H1 (cell line): ENCODE measurements around the gene INSIG1. TPM values are rescaled to one million over a fixed set of nuclear protein-coding genes. Genes with fewer than 3 reads are reported as not detected.

Source experiments
- CTCF ChIA-PET: fragments of 300-600 bp; sonication (Branson Sonifier 250); formaldehyde crosslinking; loops from one replicate; lab custom pipeline; 2021; ENCODE audit not compliant: partially characterized antibody; lab: Charles Lee
- POLR2A ChIA-PET: fragments of 300-600 bp; sonication (Branson Sonifier 250); formaldehyde crosslinking; loops from one replicate; lab custom pipeline; 2021; ENCODE audit warnings: inconsistent platforms; ENCODE audit not compliant: partially characterized antibody; lab: Charles Lee
- DNase-seq, 2 experiments: peaks; one replicate each; pipeline versions ENCODE4 v3.0.0 to v3.0.0-alpha.2; 2010 to 2022; ENCODE audit warnings: low spot score in 2 of 2, low read depth in 1 of 2, mixed read lengths in 1 of 2
- FAIRE-seq: peaks from 2 replicates; lab custom pipeline; 2011; peaks lifted over from hg19 to GRCh38; lab: Jason Lieb, UNC
- H2AFZ ChIP-seq: 2 replicates; pipeline ENCODE4 v1.8.1; 2012; ENCODE audit warnings: low read length, inconsistent platforms
- H2AK5ac ChIP-seq: 2 replicates; pipeline ENCODE4 v1.6.1; 2013; ENCODE audit warnings: low read depth, low read length
- H2BK120ac ChIP-seq: replicated peaks from 2 replicates; pipeline ENCODE3; 2013; ENCODE audit warnings: low read depth, low read length, inconsistent platforms
- H2BK12ac ChIP-seq: 2 replicates; pipeline ENCODE4 v1.6.1; 2013; ENCODE audit warnings: low read depth, low read length
- H2BK15ac ChIP-seq: 2 replicates; pipeline ENCODE4 v1.6.1; 2013; ENCODE audit warnings: low read length
- H2BK20ac ChIP-seq: 2 replicates; pipeline ENCODE4 v1.6.1; 2013; ENCODE audit warnings: low read length
- H2BK5ac ChIP-seq: 2 replicates; pipeline ENCODE4 v1.6.1; 2013; ENCODE audit warnings: low read depth, low read length
- H3K14ac ChIP-seq: 2 replicates; pipeline ENCODE4 v1.6.1; 2013; ENCODE audit warnings: inconsistent platforms; ENCODE audit not compliant: insufficient read length
- H3K18ac ChIP-seq: 2 replicates; pipeline ENCODE4 v1.6.1; 2013; ENCODE audit warnings: low read length; ENCODE audit errors: extremely low read depth
- H3K23ac ChIP-seq: 2 replicates; pipeline ENCODE4 v1.6.1; 2013; ENCODE audit warnings: inconsistent platforms; ENCODE audit not compliant: insufficient read length
- H3K23me2 ChIP-seq: 2 replicates; pipeline ENCODE4 v1.6.1; 2013; ENCODE audit warnings: low read depth, low read length
- H3K27ac ChIP-seq: 2 replicates; pipeline ENCODE4 v1.6.1; 2011; ENCODE audit warnings: low read depth, low read length, inconsistent platforms
- H3K27me3 ChIP-seq, 4 experiments: replicated peaks in 1 of 4; 1 replicate in 1 of 4; 2 replicates in 3 of 4; pipeline versions ENCODE4 v1.6.1 to v1.8.1; 2011 to 2013; ENCODE audit warnings: low read length in 3 of 4, mild to moderate bottlenecking in 3 of 4, inconsistent platforms in 2 of 4, mixed read lengths in 2 of 4, moderate library complexity in 1 of 4; ENCODE audit not compliant: control insufficient read depth in 3 of 4, insufficient read depth in 3 of 4; ENCODE audit errors: extremely low read depth in 1 of 4
- H3K36me3 ChIP-seq, 4 experiments: 2 replicates each; pipeline versions ENCODE4 v1.6.1 to v1.8.1; 2011 to 2013; ENCODE audit warnings: mild to moderate bottlenecking in 4 of 4, low read length in 3 of 4, moderate library complexity in 2 of 4, control low read depth in 1 of 4, inconsistent platforms in 1 of 4; ENCODE audit not compliant: insufficient read depth in 4 of 4, control insufficient read depth in 2 of 4
- H3K4ac ChIP-seq: replicated peaks from 2 replicates; pipeline ENCODE3; 2013; ENCODE audit warnings: low read length, low read depth, mixed read lengths, inconsistent platforms; ENCODE audit not compliant: insufficient read length
- H3K4me1 ChIP-seq, 4 experiments: replicated peaks in 1 of 4; 1 replicate in 1 of 4; 2 replicates in 3 of 4; pipeline versions ENCODE4 v1.6.1 to v1.8.1; 2011 to 2013; ENCODE audit warnings: low read length in 3 of 4, inconsistent platforms in 2 of 4, mixed read lengths in 1 of 4; ENCODE audit not compliant: insufficient read depth in 4 of 4, control insufficient read depth in 3 of 4
- H3K4me2 ChIP-seq, 2 experiments: 2 replicates each; pipeline versions ENCODE4 v1.6.1 to v1.8.1; 2011 to 2013; ENCODE audit warnings: low read depth in 2 of 2, low read length in 2 of 2, control low read depth in 1 of 2, inconsistent platforms in 1 of 2, mild to moderate bottlenecking in 1 of 2; ENCODE audit not compliant: insufficient read depth in 1 of 2
- H3K4me3 ChIP-seq, 4 experiments: fragments of 200-600, 300-600 bp in 1 of 4; sonication (generic), shearing (Covaris generic), sonication (Bioruptor Twin) in 1 of 4; 2 replicates each; pipeline versions ENCODE4 v1.5.1 to v1.8.1; 2011 to 2016; ENCODE audit warnings: low read length in 4 of 4, low read depth in 3 of 4, control low read depth in 2 of 4, inconsistent platforms in 2 of 4, mild to moderate bottlenecking in 2 of 4, mixed read lengths in 1 of 4, moderate library complexity in 1 of 4; ENCODE audit not compliant: insufficient read depth in 2 of 4; ENCODE audit errors: extremely low read depth in 1 of 4
- H3K56ac ChIP-seq: replicated peaks from 2 replicates; pipeline ENCODE3; 2013; ENCODE audit warnings: low read depth, mild to moderate bottlenecking, mixed read lengths, low read length, inconsistent platforms; ENCODE audit not compliant: insufficient read length
- H3K79me1 ChIP-seq: 2 replicates; pipeline ENCODE4 v1.6.1; 2013; ENCODE audit warnings: low read depth, low read length, control low read depth
- H3K79me2 ChIP-seq, 2 experiments: 2 replicates each; pipeline versions ENCODE4 v1.6.1 to v1.8.1; 2012 to 2013; ENCODE audit warnings: low read length in 2 of 2, mild to moderate bottlenecking in 2 of 2, inconsistent platforms in 1 of 2; ENCODE audit not compliant: insufficient read depth in 2 of 2, control insufficient read depth in 1 of 2
- H3K9ac ChIP-seq, 4 experiments: replicated peaks in 1 of 4; 1 replicate in 1 of 4; 2 replicates in 3 of 4; pipeline versions ENCODE4 v1.6.1 to v1.8.1; 2011 to 2013; ENCODE audit warnings: low read depth in 3 of 4, low read length in 3 of 4, control low read depth in 2 of 4, mild to moderate bottlenecking in 2 of 4, moderate library complexity in 2 of 4, inconsistent platforms in 1 of 4; ENCODE audit errors: extremely low read depth in 1 of 4
- H3K9me3 ChIP-seq, 2 experiments: 2 replicates each; pipeline versions ENCODE4 v1.6.1 to v1.8.1; 2012 to 2013; ENCODE audit warnings: mild to moderate bottlenecking in 2 of 2, moderate library complexity in 2 of 2, control low read depth in 1 of 2, inconsistent platforms in 1 of 2, low read depth in 1 of 2, low read length in 1 of 2, mixed read lengths in 1 of 2; ENCODE audit not compliant: insufficient read depth in 2 of 2
- H4K20me1 ChIP-seq, 2 experiments: replicated peaks in 1 of 2; 2 replicates each; pipeline versions ENCODE3 to v1.8.1; 2011 to 2013; ENCODE audit warnings: inconsistent platforms in 2 of 2, low read length in 2 of 2, mild to moderate bottlenecking in 1 of 2; ENCODE audit not compliant: insufficient read depth in 2 of 2, control insufficient read depth in 1 of 2
- H4K5ac ChIP-seq: 2 replicates; pipeline ENCODE4 v1.6.1; 2013; ENCODE audit warnings: low read length, low read depth, mixed read lengths, inconsistent platforms; ENCODE audit not compliant: insufficient read length
- H4K8ac ChIP-seq: 2 replicates; pipeline ENCODE4 v1.8.0; 2013; ENCODE audit warnings: mild to moderate bottlenecking, moderate library complexity, low read length, inconsistent platforms; ENCODE audit not compliant: insufficient read depth; ENCODE audit errors: extremely low read depth
- H4K91ac ChIP-seq: replicated peaks from 2 replicates; pipeline ENCODE3; 2013; ENCODE audit warnings: low read length, mixed read lengths, inconsistent platforms; ENCODE audit not compliant: insufficient read length
- BACH1 ChIP-seq: IDR thresholded peaks from 2 replicates; pipeline ENCODE4 v1.6.1; 2012; ENCODE audit warnings: low read length, improper control_type of control experiment
- EZH2 ChIP-seq: fragments of 200-600 bp; sonication (generic); IDR thresholded peaks from 2 replicates; pipeline ENCODE4 v1.7.1; 2012; ENCODE audit warnings: low read depth, mild to moderate bottlenecking, moderate library complexity, low read length, inconsistent platforms; ENCODE audit not compliant: severe bottlenecking
- RXRA ChIP-seq: IDR thresholded peaks from 2 replicates; pipeline ENCODE4 v1.6.1; 2011; ENCODE audit warnings: low read depth, mild to moderate bottlenecking, low read length, moderate library complexity; ENCODE audit not compliant: insufficient read depth
- SUZ12 ChIP-seq: fragments of 200-600 bp; sonication (generic); IDR thresholded peaks from 2 replicates; pipeline ENCODE4 v1.6.1; 2012; ENCODE audit warnings: mild to moderate bottlenecking, inconsistent platforms, low read length, moderate library complexity, mixed read lengths
- WGBS, 2 experiments: shearing (Covaris generic) in 1 of 2; methylation state at CpG; one replicate each; pipeline versions ENCODE4 v1.1.6 to v1.1.7; 2013 to 2015; ENCODE audit warnings: low lambda C conversion rate in 2 of 2, mixed read lengths in 2 of 2, inconsistent platforms in 1 of 2, low coverage in 1 of 2, missing lambda C conversion rate in 1 of 2; ENCODE audit not compliant: insufficient replicate concordance in 2 of 2, insufficient coverage in 1 of 2, insufficient read length in 1 of 2; ENCODE audit errors: extremely low coverage in 1 of 2, missing lambda C conversion rate in 1 of 2; 5-methylcytosine and 5-hydroxymethylcytosine counted together
- polyA plus RNA-seq, 7 experiments: library from polyadenylated mRNA; depleted of rRNA in 3 of 7; stranded (reverse) in 5 of 7; unstranded in 2 of 7; fragments of >200 nt in 5 of 7; fragments of 200-250 nt in 2 of 7; gene quantifications; 1 replicate in 5 of 7; 2 replicates in 1 of 7; 4 replicates in 1 of 7; pipeline versions ENCODE4 v1.2.1 to v1.2.3, GENCODE V29; 2011 to 2013; ENCODE audit warnings: missing spikeins in 2 of 7, mixed read lengths in 2 of 7
- total RNA-seq: library from RNA; stranded (reverse); fragmentation: NEBNext Ultra II Directional; extraction: Animal tissue kit (Norgen Biotek cat#: 25700); gene quantifications from 2 replicates; pipeline ENCODE4 v1.2.1, GENCODE V29; 2021
- TF ChIP-seq, protein P1 (sequence below): IDR thresholded peaks from 2 replicates; pipeline ENCODE4 v1.6.1; 2012; ENCODE audit warnings: low read length, inconsistent platforms

The INSIG1 gene
- total and polyA plus RNA-seq, 2 of the 8 experiments (the other 6 are each of a cell fraction or from before 2014, with no cell fraction given), result 40.0 to 58.4 TPM

DNA sequence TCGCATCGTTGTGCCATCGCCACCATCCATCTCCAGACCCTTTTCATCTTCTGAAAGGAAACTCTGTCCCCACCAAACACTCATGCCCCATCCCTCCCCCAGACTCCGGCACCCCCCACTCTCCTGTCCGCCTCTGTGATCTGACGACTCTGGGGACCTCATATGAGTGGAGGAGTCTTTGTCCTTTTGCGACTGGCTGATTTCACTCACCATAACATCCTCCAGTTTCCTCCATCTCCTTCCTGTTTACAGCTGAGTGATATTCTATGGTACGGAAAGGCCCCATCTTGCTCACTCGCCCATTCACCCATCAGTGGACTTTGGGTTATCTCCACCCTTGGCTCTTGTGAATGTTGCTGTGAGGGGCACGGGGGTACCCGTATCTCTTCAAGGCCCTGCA lies 11.8 kb upstream of the INSIG1 start:
- no peak overlapping the region for H2BK12ac ChIP-seq
- no peak overlapping the region for H3K14ac ChIP-seq
- no peak for DNase-seq
- POLR2A ChIA-PET, result no interaction called here
- CTCF ChIA-PET, result interaction anchor here (0.7 to 1.2 kb wide), 3 partner anchors 11 to 95 kb away, joined by 3 to 4 read pairs (median 3); no protein-coding TSS in a partner anchor
- H2AK5ac ChIP-seq, result no peak overlapping the region
- H3K56ac ChIP-seq, result no peak overlapping the region
- TF ChIP-seq SUZ12, result no peak
- no peak for TF ChIP-seq BACH1
- TF ChIP-seq RXRA, result no peak
- TF ChIP-seq EZH2, result no peak
- TF ChIP-seq, protein P1, sequence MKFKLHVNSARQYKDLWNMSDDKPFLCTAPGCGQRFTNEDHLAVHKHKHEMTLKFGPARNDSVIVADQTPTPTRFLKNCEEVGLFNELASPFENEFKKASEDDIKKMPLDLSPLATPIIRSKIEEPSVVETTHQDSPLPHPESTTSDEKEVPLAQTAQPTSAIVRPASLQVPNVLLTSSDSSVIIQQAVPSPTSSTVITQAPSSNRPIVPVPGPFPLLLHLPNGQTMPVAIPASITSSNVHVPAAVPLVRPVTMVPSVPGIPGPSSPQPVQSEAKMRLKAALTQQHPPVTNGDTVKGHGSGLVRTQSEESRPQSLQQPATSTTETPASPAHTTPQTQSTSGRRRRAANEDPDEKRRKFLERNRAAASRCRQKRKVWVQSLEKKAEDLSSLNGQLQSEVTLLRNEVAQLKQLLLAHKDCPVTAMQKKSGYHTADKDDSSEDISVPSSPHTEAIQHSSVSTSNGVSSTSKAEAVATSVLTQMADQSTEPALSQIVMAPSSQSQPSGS, result no peak
- H3K79me1 ChIP-seq, result no peaks in the 10 kb centered on the region
- no peak overlapping the region for H2BK20ac ChIP-seq
- no peak overlapping the region for H3K4me3 ChIP-seq
- H3K23ac ChIP-seq, result no peak overlapping the region
- H3K9me3 ChIP-seq, result no peaks in the 10 kb centered on the region
- WGBS, 2 experiments, result 91% methylated on average over 11 of the region's 11 CpGs; no CpG with 5 or more reads in 1 of the 2 experiments
- H3K79me2 ChIP-seq, result no peaks in the 10 kb centered on the region
- no peak overlapping the region for H2AFZ ChIP-seq
- H3K9ac ChIP-seq, result no peak overlapping the region
- H3K18ac ChIP-seq, result no peak overlapping the region
- H3K4me2 ChIP-seq, result no peak overlapping the region
- no peaks in the 10 kb centered on the region for H3K4me1 ChIP-seq
- H4K5ac ChIP-seq, result no peak overlapping the region
- no peak overlapping the region for H2BK120ac ChIP-seq
- H2BK15ac ChIP-seq, result no peak overlapping the region
- no peak overlapping the region for H3K4ac ChIP-seq
- no peak overlapping the region for H4K8ac ChIP-seq
- H3K27ac ChIP-seq, result no peak overlapping the region
- no peak overlapping the region for H4K91ac ChIP-seq
- no peaks in the 10 kb centered on the region for H4K20me1 ChIP-seq
- H3K23me2 ChIP-seq, result no peaks in the 10 kb centered on the region
- no peak for FAIRE-seq
- no peaks in the 10 kb centered on the region for H3K27me3 ChIP-seq
- no peak overlapping the region for H2BK5ac ChIP-seq
- H3K36me3 ChIP-seq, result no peaks in the 10 kb centered on the region
